ENCODE measurements around the gene KCP. TPM values are rescaled to one million over a fixed set of nuclear protein-coding genes. Genes with fewer than 3 reads are reported as not detected.

The KCP gene
- total and polyA plus RNA-seq, 3 experiments from 2014 or later, result 0.84 to 1.1 TPM; not detected in 1

- POLR2A ChIA-PET, result no interaction called here
Observed at GRCh38 chr7:128841171-128841690, 69.3 kb downstream of the KCP start.

GRCh38 chr7:128840326-128841170 is 70.0 kb downstream of the KCP start:
- peaks cover 0 to 1% (median 0%) of the 10 kb centered on the region in 3 donors for H3K4me1 Mint-ChIP-seq
- DNase-seq, result no peak
- no peak overlapping the region for H3K4me3 Mint-ChIP-seq
- Histone ChIP-seq H3K4me3 (ENCODE audit: low read length) (no peak overlapping the region), H3K27me3 (ENCODE audit: insufficient read depth, low read length, poor library complexity, severe bottlenecking) (no peaks in the 10 kb centered on the region), H3K9me3 (ENCODE audit: low read length) (no peaks in the 10 kb centered on the region), H3K36me3 (ENCODE audit: insufficient read depth, low read length) (no peaks in the 10 kb centered on the region), H3K27ac (ENCODE audit: low read depth, low read length) (no peak overlapping the region), H3K4me1 (ENCODE audit: insufficient read depth, low read length) (no peaks in the 10 kb centered on the region)
- no peaks in the 10 kb centered on the region for H3K27me3 Mint-ChIP-seq
- no peak overlapping the region for H3K27ac Mint-ChIP-seq
- no peaks in the 10 kb centered on the region for H3K9me3 Mint-ChIP-seq
- ChIA-PET POLR2A (no interaction called here), CTCF (interaction anchor here (1.4 to 5.0 kb wide), 2 partner anchors 22 to 44 kb away, joined by 4 to 35 read pairs; partner anchors contain the start of gene ATP6V1F)
- no peaks in the 10 kb centered on the region for H3K36me3 Mint-ChIP-seq

More at GRCh38 chr7:128841171-128841690, 69.3 kb downstream of the KCP start:
- DNase-seq, result no peak
- H3K4me1 Mint-ChIP-seq, result peaks cover 0 to 1% (median 0%) of the 10 kb centered on the region in 3 donors
- no peak overlapping the region for H3K27ac Mint-ChIP-seq
- H3K27me3 ChIP-seq (ENCODE audit: insufficient read depth, low read length, poor library complexity, severe bottlenecking), result no peaks in the 10 kb centered on the region
- peak overlapping the region in 1 of 7 donors; percentile 80 for H3K4me3 Mint-ChIP-seq
- no peaks in the 10 kb centered on the region for H3K9me3 Mint-ChIP-seq
- H3K9me3 ChIP-seq (ENCODE audit: low read length), result no peaks in the 10 kb centered on the region
- no peaks in the 10 kb centered on the region for H3K27me3 Mint-ChIP-seq
- no peak overlapping the region for H3K27ac ChIP-seq (ENCODE audit: low read depth, low read length)
- no peaks in the 10 kb centered on the region for H3K36me3 ChIP-seq (ENCODE audit: insufficient read depth, low read length)
- no peaks in the 10 kb centered on the region for H3K36me3 Mint-ChIP-seq
- H3K4me1 ChIP-seq (ENCODE audit: insufficient read depth, low read length), result no peaks in the 10 kb centered on the region
- no peak overlapping the region for H3K4me3 ChIP-seq (ENCODE audit: low read length)
- CTCF ChIA-PET, result interaction anchor here (1.4 to 5.0 kb wide), 2 partner anchors 21 to 43 kb away, joined by 4 to 35 read pairs; partner anchors contain the start of gene ATP6V1F

- Mint-ChIP-seq H3K9me3 (no peaks in the 10 kb centered on the region), H3K4me1 (peaks cover 0 to 1% (median 0%) of the 10 kb centered on the region in 3 donors), H3K36me3 (no peaks in the 10 kb centered on the region), H3K27me3 (no peaks in the 10 kb centered on the region), H3K27ac (no peak overlapping the region), H3K4me3 (no peak overlapping the region)
- H3K27ac ChIP-seq (ENCODE audit: low read depth, low read length), result no peak overlapping the region
- no peaks in the 10 kb centered on the region for H3K9me3 ChIP-seq (ENCODE audit: low read length)
- no peak overlapping the region for H3K4me3 ChIP-seq (ENCODE audit: low read length)
- ChIA-PET POLR2A (no interaction called here), CTCF (no interaction called here)
- no peaks in the 10 kb centered on the region for H3K36me3 ChIP-seq (ENCODE audit: insufficient read depth, low read length)
- no peaks in the 10 kb centered on the region for H3K4me1 ChIP-seq (ENCODE audit: insufficient read depth, low read length)
- H3K27me3 ChIP-seq (ENCODE audit: insufficient read depth, low read length, poor library complexity, severe bottlenecking), result no peaks in the 10 kb centered on the region
- no peak for DNase-seq
Observed at GRCh38 chr7:128839751-128840177, 70.7 kb downstream of the KCP start.

GRCh38 chr7:128838981-128839731 is 71.4 kb downstream of the KCP start:
- CTCF ChIA-PET, result no interaction called here
- Mint-ChIP-seq H3K27ac (no peak overlapping the region), H3K4me3 (no peak overlapping the region), H3K4me1 (peaks cover 0 to 1% (median 0%) of the 10 kb centered on the region in 3 donors), H3K27me3 (no peaks in the 10 kb centered on the region), H3K9me3 (no peaks in the 10 kb centered on the region), H3K36me3 (no peaks in the 10 kb centered on the region)
- Histone ChIP-seq H3K27ac (ENCODE audit: low read depth, low read length) (no peak overlapping the region), H3K4me1 (ENCODE audit: insufficient read depth, low read length) (no peaks in the 10 kb centered on the region), H3K4me3 (ENCODE audit: low read length) (no peak overlapping the region), H3K36me3 (ENCODE audit: insufficient read depth, low read length) (no peaks in the 10 kb centered on the region), H3K9me3 (ENCODE audit: low read length) (no peaks in the 10 kb centered on the region), H3K27me3 (ENCODE audit: insufficient read depth, low read length, poor library complexity, severe bottlenecking) (no peaks in the 10 kb centered on the region)
- POLR2A ChIA-PET, result no interaction called here
- DNase-seq, result no peak

- H3K36me3 ChIP-seq (ENCODE audit: insufficient read depth, low read length), result no peaks in the 10 kb centered on the region
- no peaks in the 10 kb centered on the region for H3K9me3 Mint-ChIP-seq
- H3K4me3 ChIP-seq (ENCODE audit: low read length), result no peak overlapping the region
- POLR2A ChIA-PET, result interaction anchor here (0.6 kb wide), 1 partner anchor 45 kb away, joined by 4 read pairs; no protein-coding TSS in a partner anchor
- no peak overlapping the region for H3K27ac ChIP-seq (ENCODE audit: low read depth, low read length)
- no peaks in the 10 kb centered on the region for H3K4me1 ChIP-seq (ENCODE audit: insufficient read depth, low read length)
- no peaks in the 10 kb centered on the region for H3K36me3 Mint-ChIP-seq
- no peaks in the 10 kb centered on the region for H3K27me3 ChIP-seq (ENCODE audit: insufficient read depth, low read length, poor library complexity, severe bottlenecking)
- no peak for DNase-seq
- H3K9me3 ChIP-seq (ENCODE audit: low read length), result no peaks in the 10 kb centered on the region
- H3K27me3 Mint-ChIP-seq, result no peaks in the 10 kb centered on the region
- peaks cover 0 to 1% (median 0%) of the 10 kb centered on the region in 3 donors for H3K4me1 Mint-ChIP-seq
- no peak overlapping the region for H3K4me3 Mint-ChIP-seq
- H3K27ac Mint-ChIP-seq, result no peak overlapping the region
- CTCF ChIA-PET, result no interaction called here
Observed at GRCh38 chr7:128838109-128838779, 72.3 kb downstream of the KCP start.

- CTCF ChIA-PET, result interaction anchor here (1.8 kb wide), 1 partner anchor 46 kb away, joined by 7 read pairs; no protein-coding TSS in a partner anchor
- peaks cover 0 to 1% (median 0%) of the 10 kb centered on the region in 3 donors for H3K4me1 Mint-ChIP-seq
- H3K36me3 Mint-ChIP-seq, result no peaks in the 10 kb centered on the region
Observed at GRCh38 chr7:128837521-128837921, 73.0 kb downstream of the KCP start.

GRCh38 chr7:128836729-128837348 is 73.7 kb downstream of the KCP start:
- POLR2A ChIA-PET, result no interaction called here
- H3K27me3 ChIP-seq (ENCODE audit: insufficient read depth, low read length, poor library complexity, severe bottlenecking), result no peaks in the 10 kb centered on the region
- no peaks in the 10 kb centered on the region for H3K9me3 Mint-ChIP-seq

More at GRCh38 chr7:128837521-128837921, 73.0 kb downstream of the KCP start:
- H3K27me3 ChIP-seq (ENCODE audit: insufficient read depth, low read length, poor library complexity, severe bottlenecking), result no peaks in the 10 kb centered on the region
- H3K36me3 ChIP-seq (ENCODE audit: insufficient read depth, low read length), result no peaks in the 10 kb centered on the region
- no peaks in the 10 kb centered on the region for H3K4me1 ChIP-seq (ENCODE audit: insufficient read depth, low read length)
- POLR2A ChIA-PET, result interaction anchor here (0.6 kb wide), 1 partner anchor 46 kb away, joined by 4 read pairs; no protein-coding TSS in a partner anchor
- no peak overlapping the region for H3K27ac ChIP-seq (ENCODE audit: low read depth, low read length)
- no peaks in the 10 kb centered on the region for H3K9me3 ChIP-seq (ENCODE audit: low read length)
- no peak for DNase-seq
- Mint-ChIP-seq H3K27me3 (no peaks in the 10 kb centered on the region), H3K4me3 (no peak overlapping the region), H3K9me3 (no peaks in the 10 kb centered on the region), H3K27ac (peak overlapping the region in 1 of 8 donors; percentile 21)
- H3K4me3 ChIP-seq (ENCODE audit: low read length), result no peak overlapping the region

More at GRCh38 chr7:128836729-128837348, 73.7 kb downstream of the KCP start:
- Mint-ChIP-seq H3K36me3 (no peaks in the 10 kb centered on the region), H3K27me3 (peaks cover 1 to 4% of the 10 kb centered on the region in 2 donors), H3K4me3 (no peak overlapping the region), H3K4me1 (no peaks in the 10 kb centered on the region), H3K27ac (peak overlapping the region in 1 of 8 donors; percentile 36)
- H3K27ac ChIP-seq (ENCODE audit: low read depth, low read length), result no peak overlapping the region
- no peaks in the 10 kb centered on the region for H3K36me3 ChIP-seq (ENCODE audit: insufficient read depth, low read length)
- CTCF ChIA-PET, result interaction anchor here (1.8 kb wide), 1 partner anchor 47 kb away, joined by 7 read pairs; no protein-coding TSS in a partner anchor
- H3K4me1 ChIP-seq (ENCODE audit: insufficient read depth, low read length), result no peaks in the 10 kb centered on the region
- no peaks in the 10 kb centered on the region for H3K9me3 ChIP-seq (ENCODE audit: low read length)
- H3K4me3 ChIP-seq (ENCODE audit: low read length), result no peak overlapping the region
- DNase-seq, result no peak

All from CD8-positive, alpha-beta memory T cell (primary cell).